Measurements from ENCODE around the gene BCKDHB.

DNA sequence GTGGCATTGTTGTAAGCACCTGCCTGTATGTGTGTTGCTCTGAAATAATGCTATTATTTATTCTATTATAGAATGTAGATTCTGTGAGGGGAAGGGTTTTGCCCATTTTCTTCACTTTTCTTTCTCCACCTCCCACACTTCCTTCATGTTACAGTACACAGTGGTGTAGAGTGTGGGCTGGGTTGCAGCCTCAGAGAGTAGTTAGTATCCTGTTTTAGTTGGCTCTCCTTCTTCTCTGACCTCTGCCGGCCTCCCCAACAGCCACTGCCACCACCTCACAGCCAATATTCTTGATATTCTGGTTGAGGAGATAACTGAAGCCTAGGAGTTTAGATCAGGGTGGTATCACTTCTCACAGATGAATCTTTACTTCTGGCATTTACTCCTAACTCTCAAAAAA is 143.4 kb downstream of the BCKDHB start:
- TF ChIP-seq POLR2A (IDR thresholded peaks at IDR 0.05) (no peak), POLR2AphosphoS5 (IDR thresholded peaks at IDR 0.05) (no peak)
- TF ChIP-seq, protein P1, sequence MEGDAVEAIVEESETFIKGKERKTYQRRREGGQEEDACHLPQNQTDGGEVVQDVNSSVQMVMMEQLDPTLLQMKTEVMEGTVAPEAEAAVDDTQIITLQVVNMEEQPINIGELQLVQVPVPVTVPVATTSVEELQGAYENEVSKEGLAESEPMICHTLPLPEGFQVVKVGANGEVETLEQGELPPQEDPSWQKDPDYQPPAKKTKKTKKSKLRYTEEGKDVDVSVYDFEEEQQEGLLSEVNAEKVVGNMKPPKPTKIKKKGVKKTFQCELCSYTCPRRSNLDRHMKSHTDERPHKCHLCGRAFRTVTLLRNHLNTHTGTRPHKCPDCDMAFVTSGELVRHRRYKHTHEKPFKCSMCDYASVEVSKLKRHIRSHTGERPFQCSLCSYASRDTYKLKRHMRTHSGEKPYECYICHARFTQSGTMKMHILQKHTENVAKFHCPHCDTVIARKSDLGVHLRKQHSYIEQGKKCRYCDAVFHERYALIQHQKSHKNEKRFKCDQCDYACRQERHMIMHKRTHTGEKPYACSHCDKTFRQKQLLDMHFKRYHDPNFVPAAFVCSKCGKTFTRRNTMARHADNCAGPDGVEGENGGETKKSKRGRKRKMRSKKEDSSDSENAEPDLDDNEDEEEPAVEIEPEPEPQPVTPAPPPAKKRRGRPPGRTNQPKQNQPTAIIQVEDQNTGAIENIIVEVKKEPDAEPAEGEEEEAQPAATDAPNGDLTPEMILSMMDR (IDR thresholded peaks at IDR 0.05 in 8 of 11, conservative IDR thresholded peaks at IDR 0.05 in 3 of 11) = no peak
